T-helper 1 cell treated with Interleukin-12 subunit alpha and Interleukin-12 subunit beta and Interleukin-4 antibody, amounts not matched to agents 30 ng/mL and 1 ng/mL, for 36 hours (primary cell): ENCODE data around the gene PRPF4. TPM values are rescaled to one million over a fixed set of nuclear protein-coding genes. Genes with fewer than 3 reads are reported as not detected.
"Not testable (repeated sequence)": the region's sequence is repeated elsewhere in the genome, so short reads cannot be mapped to it uniquely, and the experiment has no call there.

ENCODE experiments used
- intact Hi-C: fragments of 100-400 bp; cut with micrococcal nuclease; formaldehyde crosslinking; loops from one replicate; pipeline ENCODE4 v1.15.1; 2024
- total RNA-seq: library from RNA; stranded (reverse); gene quantifications from 2 replicates; pipeline ENCODE4 v1.2.3, GENCODE V29; 2022

Gene PRPF4
- 34.8 and 36.4 TPM in 2 replicates for total RNA-seq

- intact Hi-C loops = loop anchor here (1.0 to 10.0 kb wide), 15 partner anchors 43 to 1793 kb away; partner anchors contain the start of genes ALAD, C9orf43, DNAJC25 and FKBP15
Measured at GRCh38 chr9:113275157-113276131, at the start of gene PRPF4, which contains the start of gene CDC26. Gene PRPF4, plus strand, starts transcription at chr9:113275658. Its CDS starts 86 bp downstream, at chr9:113275744. Gene CDC26, minus strand, starts transcription at chr9:113275572. Its CDS starts 3,065 bp downstream, at chr9:113272507.

GRCh38 chr9:113227436-113227835 is 48.0 kb upstream of the PRPF4 start:
- intact Hi-C loops = no loop called here

- intact Hi-C loops = no loop called here
Measured at GRCh38 chr9:113228130-113228665, 47.3 kb upstream of the PRPF4 start.

- intact Hi-C loops = loop anchor here (2.0 kb wide), 1 partner anchor 43 kb away; the partner anchor contains the start of genes CDC26 and PRPF4
Measured at GRCh38 chr9:113231701-113232100, 43.8 kb upstream of the PRPF4 start.

GRCh38 chr9:113235701-113236255 is 39.7 kb upstream of the PRPF4 start:
- intact Hi-C loops = not testable (repeated sequence)

GRCh38 chr9:113237026-113237425 is 38.4 kb upstream of the PRPF4 start:
- intact Hi-C loops = no loop called here

- intact Hi-C loops = no loop called here
Measured at GRCh38 chr9:113238202-113238858, 37.1 kb upstream of the PRPF4 start.

- intact Hi-C loops = no loop called here
Measured at GRCh38 chr9:113238859-113239232, 36.6 kb upstream of the PRPF4 start.

- intact Hi-C loops = no loop called here
Measured at GRCh38 chr9:113241161-113241560, 34.3 kb upstream of the PRPF4 start.

- intact Hi-C loops = no loop called here
Measured at GRCh38 chr9:113244556-113244955, 30.9 kb upstream of the PRPF4 start.

- intact Hi-C loops = no loop called here
Measured at GRCh38 chr9:113245894-113246293, 29.6 kb upstream of the PRPF4 start.

- intact Hi-C loops = no loop called here
Measured at GRCh38 chr9:113246928-113247327, 28.5 kb upstream of the PRPF4 start.

GRCh38 chr9:113247640-113248039 is 27.8 kb upstream of the PRPF4 start:
- intact Hi-C loops = no loop called here

- intact Hi-C loops = not testable (repeated sequence)
Measured at GRCh38 chr9:113249661-113250060, 25.8 kb upstream of the PRPF4 start.

- intact Hi-C loops = no loop called here
Measured at GRCh38 chr9:113250807-113251206, 24.7 kb upstream of the PRPF4 start.

- intact Hi-C loops = no loop called here
Measured at GRCh38 chr9:113254991-113255390, 20.5 kb upstream of the PRPF4 start.

GRCh38 chr9:113255438-113255837 is 20.0 kb upstream of the PRPF4 start:
- intact Hi-C loops = no loop called here

- intact Hi-C loops = no loop called here
Measured at GRCh38 chr9:113257863-113258262, 17.6 kb upstream of the PRPF4 start.

GRCh38 chr9:113258282-113258681 is 17.2 kb upstream of the PRPF4 start:
- intact Hi-C loops = no loop called here

- intact Hi-C loops = no loop called here
Measured at GRCh38 chr9:113261917-113262671, 13.4 kb upstream of the PRPF4 start.

- intact Hi-C loops = no loop called here
Measured at GRCh38 chr9:113266174-113266573, 9.3 kb upstream of the PRPF4 start.
